HG03565 (cell line): ENCODE data around the gene RUNX1.

Source experiments
- ATAC-seq: cut with Tn5 transposase; IDR thresholded peaks from one replicate; pipeline ENCODE4 v1.9.1; 2021; ENCODE audit warnings: mild to moderate bottlenecking, moderate library complexity; ENCODE audit not compliant: unreplicated experiment

RUNX1 gene

GRCh38 chr21:34907461-34908418 lies 141.4 kb downstream of the RUNX1 start:
- ATAC-seq = no peak

DNA sequence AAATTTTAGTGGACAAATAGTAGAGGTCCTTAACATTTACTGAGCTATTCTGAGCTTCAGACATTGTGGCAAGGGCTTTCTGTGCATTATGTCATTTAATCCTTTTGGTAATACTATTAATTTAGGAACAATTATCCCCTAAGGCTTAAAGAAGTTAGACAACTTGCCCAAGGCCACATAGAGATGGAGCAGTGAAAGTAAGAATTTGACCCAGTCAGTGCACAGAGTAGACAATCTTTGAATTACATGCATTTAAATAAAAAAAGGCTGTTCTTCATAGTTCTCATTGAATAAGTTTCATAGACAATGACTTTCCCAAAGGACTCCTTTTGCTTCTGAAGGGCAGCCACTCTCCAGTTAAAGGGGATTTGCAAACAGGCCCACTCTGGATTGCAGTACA lies 142.7 kb downstream of the RUNX1 start:
- ATAC-seq = no peak

DNA sequence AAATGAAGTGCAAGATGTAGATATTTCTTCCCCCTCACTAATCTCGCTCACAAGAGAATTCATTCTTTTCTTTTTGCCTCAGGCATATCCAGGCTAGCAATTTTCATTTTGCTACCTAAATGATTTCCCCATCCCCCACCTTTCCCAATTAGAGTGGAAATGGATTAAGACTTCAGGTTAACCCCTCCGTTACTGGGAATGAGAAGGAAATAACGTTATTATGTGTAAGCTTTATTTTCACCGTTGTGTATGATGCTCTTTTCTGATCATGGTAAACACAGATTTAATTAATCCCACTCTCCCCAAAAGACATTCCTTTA lies 143.9 kb downstream of the RUNX1 start:
- ATAC-seq = no peak

DNA sequence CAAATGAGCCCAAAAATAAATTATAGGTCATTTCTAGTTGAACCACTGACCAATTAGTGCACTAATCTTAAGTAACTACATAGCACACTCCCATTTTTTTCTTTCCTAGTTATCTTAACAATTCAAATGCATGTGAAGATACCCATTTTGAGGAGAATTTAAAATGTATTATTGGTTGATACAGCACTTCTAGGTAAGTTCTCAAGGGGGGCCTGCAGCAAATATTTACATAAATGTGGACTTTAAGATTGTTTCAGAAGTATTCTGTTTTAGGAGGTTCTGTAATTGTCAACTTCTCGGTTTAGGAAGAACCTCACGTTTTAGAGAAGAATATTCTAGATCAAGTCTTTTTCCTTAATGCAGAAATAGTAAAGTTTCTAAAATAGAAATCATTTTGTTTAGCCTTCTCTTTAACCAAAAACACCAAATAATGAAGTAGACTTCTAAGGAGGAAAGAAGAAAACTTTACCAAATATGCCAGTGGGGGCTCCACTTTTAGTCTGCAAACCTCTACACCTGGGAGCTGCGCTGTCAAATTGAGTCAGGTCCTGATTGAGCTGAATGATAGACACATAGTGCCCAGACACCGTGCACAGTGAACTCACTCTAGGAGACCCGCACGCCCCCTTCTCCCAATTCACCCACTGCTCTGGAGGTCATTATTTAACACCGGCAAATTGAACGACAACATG lies 144.4 kb downstream of the RUNX1 start:
- no peak for ATAC-seq

GRCh38 chr21:34900376-34900775 lies 148.7 kb downstream of the RUNX1 start:
- ATAC-seq = no peak

- no peak for ATAC-seq
These were observed 149.3 kb downstream of the RUNX1 start for GRCh38 chr21:34899760-34900159.

GRCh38 chr21:34899302-34899701 lies 149.8 kb downstream of the RUNX1 start:
- no peak for ATAC-seq

GRCh38 chr21:34897828-34898227 lies 151.3 kb downstream of the RUNX1 start:
- ATAC-seq = no peak

GRCh38 chr21:34894401-34894800 lies 154.7 kb downstream of the RUNX1 start:
- no peak for ATAC-seq

DNA sequence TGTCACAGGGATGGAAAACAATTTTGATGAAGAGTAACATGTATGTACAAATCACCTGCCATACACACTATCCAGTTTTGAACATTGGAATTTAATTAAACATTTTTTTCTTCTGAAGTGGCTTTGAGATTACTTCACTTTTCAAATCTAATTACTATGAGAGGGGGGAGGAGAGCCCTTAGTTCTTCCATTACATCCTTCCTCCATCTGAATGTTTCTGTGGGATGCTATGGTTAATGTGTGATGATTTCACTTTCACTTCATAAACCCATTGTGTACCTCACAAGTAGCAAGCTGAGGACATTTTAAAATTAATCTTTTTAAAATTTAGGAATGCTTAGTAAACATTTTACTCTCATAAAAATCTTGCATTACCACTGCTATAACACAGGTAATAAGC lies 156.9 kb downstream of the RUNX1 start:
- no peak for ATAC-seq

DNA sequence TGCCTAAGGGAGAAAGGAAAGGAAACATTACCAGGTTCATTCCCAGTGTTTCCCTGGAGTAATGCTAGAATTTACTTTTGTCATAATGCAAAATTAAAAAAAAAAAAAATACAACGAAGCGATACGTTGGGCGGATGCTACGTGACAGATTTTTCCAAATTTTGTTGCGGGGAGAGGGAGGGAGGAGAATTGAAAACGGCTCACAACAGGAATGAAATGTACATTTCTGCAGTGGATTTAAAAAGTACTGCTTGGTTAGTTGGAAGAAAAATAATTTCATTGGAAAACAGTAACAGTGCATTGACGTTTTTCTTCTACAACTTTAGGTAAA lies 157.5 kb downstream of the RUNX1 start:
- ATAC-seq = no peak

- ATAC-seq = no peak
These were observed 158.1 kb downstream of the RUNX1 start for GRCh38 chr21:34890724-34891612.

- no peak for ATAC-seq
These were observed 158.7 kb downstream of the RUNX1 start for GRCh38 chr21:34890470-34890723.

- ATAC-seq = peak; percentile 24
These were observed 159.2 kb downstream of the RUNX1 start for GRCh38 chr21:34889676-34890469.

- peak; percentile 5 for ATAC-seq
These were observed 159.8 kb downstream of the RUNX1 start for GRCh38 chr21:34889320-34889675.

GRCh38 chr21:34888569-34889319 lies 160.4 kb downstream of the RUNX1 start:
- ATAC-seq = peak; percentile 50

DNA sequence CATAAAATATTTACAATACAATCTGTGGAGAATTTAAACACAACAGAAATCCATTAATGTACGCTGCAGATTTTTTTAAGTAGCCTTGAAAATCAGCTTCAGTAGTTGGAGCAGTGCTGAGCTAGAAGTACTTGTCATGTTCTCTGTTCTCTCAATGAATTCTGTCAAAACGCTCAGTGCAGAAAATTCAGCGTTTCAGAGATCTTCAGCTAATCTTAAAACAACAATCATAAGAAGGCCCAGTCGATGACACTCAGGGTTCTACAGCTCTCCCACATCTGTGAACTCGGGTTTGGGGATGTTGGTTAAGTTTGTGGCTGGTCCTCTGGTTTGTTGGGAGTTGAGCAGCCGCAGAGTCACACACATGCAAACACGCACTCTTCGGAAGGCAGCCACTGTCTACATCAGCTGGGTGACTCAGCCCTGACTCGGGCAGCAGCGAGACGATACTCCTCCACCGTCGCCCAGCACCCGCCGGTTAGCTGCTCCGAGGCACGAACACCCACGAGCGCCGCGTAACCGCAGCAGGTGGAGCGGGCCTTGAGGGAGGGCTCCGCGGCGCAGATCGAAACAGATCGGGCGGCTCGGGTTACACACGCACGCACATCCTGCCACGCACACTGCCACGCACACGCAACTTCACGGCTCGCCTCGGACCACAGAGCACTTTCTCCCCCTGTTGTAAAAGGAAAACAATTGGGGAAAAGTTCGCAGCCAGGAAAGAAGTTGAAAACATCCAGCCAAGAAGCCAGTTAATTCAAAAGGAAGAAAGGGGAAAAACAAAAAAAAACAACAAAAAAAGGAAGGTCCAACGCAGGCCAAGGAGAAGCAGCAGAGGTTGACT lies 161.2 kb downstream of the RUNX1 start:
- ATAC-seq = no peak

GRCh38 chr21:34887105-34887442 lies 162.0 kb downstream of the RUNX1 start:
- no peak for ATAC-seq
